ENCODE measurements around the gene PDGFC. TPM values are rescaled to one million over a fixed set of nuclear protein-coding genes. Genes with fewer than 3 reads are reported as not detected.
"Not testable (repeated sequence)": the region's sequence is repeated elsewhere in the genome, so short reads cannot be mapped to it uniquely, and the experiment has no call there.

The PDGFC gene
- total RNA-seq, 2 experiments from 2014 or later: not detected

DNA sequence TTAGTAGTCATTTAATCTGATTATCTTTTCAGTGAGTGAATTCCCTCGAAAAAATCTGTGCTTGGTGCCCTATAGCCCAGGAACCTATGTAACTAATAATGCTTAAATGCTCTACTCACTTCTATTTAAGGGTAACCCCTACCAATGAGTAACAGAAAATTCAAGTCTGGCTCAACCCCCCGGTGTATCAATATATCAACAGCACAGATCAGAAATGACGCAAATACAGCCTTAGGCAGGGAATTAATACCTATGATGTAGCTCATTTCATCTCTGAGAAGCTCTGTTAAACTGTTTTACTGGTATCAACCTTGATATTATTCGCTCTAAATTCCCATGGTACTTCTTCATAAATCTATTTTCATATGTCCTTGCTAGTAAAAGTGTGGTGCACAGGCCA lies 28.6 kb downstream of the PDGFC start:
- Mint-ChIP-seq H3K4me3 (no peak overlapping the region), H3K36me3 (no peaks in the 10 kb centered on the region), H3K4me1 (ENCODE audit: low read depth) (no peaks in the 10 kb centered on the region), H3K9me3 (no peaks in the 10 kb centered on the region), H3K27ac (no peak overlapping the region), H3K27me3 (no peaks in the 10 kb centered on the region)
- CTCF ChIA-PET: no interaction called here
- POLR2A ChIA-PET: no interaction called here
- DNase-seq: no peak
- intact Hi-C loops (cut with micrococcal nuclease): no loop called here

DNA sequence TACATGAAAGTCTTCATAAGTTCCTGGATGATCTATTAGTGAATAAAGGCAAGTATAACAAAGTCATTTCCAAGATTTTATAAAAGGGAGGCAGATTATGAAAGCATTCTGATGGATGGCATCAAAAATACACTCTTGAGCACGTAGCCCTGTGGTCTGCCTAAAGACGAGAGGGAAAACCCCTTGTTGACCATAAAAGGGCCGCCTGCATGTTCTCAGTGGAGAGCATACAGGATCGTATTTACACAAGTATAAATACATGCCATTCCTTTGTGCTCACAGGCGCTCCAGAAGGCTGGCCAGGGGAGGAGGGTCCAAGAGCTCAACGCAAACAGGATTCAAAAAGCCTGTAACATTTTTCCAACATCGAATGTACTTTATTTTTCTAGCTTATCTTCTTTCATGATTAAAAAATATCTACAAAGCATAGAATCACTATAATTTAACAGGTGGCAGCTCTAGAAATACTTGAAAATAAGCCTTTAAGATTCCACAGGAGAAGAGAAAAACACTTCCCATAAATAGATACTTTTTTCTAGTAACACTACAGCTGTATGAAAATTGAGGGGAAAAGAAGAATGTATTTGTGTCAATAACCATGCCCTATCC lies 29.6 kb downstream of the PDGFC start:
- Mint-ChIP-seq H3K36me3 (no peaks in the 10 kb centered on the region), H3K27me3 (no peaks in the 10 kb centered on the region), H3K4me3 (no peak overlapping the region), H3K27ac (no peak overlapping the region), H3K4me1 (ENCODE audit: low read depth) (no peaks in the 10 kb centered on the region), H3K9me3 (no peaks in the 10 kb centered on the region)
- DNase-seq: no peak
- intact Hi-C loops (cut with micrococcal nuclease): no loop called here
- CTCF ChIA-PET: no interaction called here
- POLR2A ChIA-PET: no interaction called here

DNA sequence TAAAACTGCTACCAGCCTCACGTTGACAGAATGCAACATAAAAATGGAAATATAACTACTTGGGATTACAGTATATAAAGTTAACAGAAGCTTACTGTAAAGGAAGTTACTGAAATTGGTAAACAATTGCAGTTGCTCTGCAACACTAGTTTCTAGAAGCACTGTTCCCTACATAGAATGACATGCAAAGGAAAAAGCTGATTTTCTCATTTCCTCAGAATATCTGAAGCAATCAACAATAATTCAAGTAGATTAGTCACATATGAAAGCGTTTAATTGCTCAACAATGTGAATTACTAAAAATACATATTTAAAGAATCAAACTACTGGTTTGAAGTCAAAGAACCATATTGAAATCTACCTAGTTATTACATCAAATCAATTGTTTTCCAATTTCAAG lies 31.8 kb downstream of the PDGFC start:
- Mint-ChIP-seq H3K9me3 (peaks cover 4% of the 10 kb centered on the region), H3K27ac (no peak overlapping the region), H3K36me3 (no peaks in the 10 kb centered on the region), H3K4me1 (ENCODE audit: low read depth) (no peaks in the 10 kb centered on the region), H3K4me3 (no peak overlapping the region), H3K27me3 (no peaks in the 10 kb centered on the region)
- POLR2A ChIA-PET: no interaction called here
- CTCF ChIA-PET: no interaction called here
- no peak for DNase-seq
- intact Hi-C loops (cut with micrococcal nuclease): no loop called here

DNA sequence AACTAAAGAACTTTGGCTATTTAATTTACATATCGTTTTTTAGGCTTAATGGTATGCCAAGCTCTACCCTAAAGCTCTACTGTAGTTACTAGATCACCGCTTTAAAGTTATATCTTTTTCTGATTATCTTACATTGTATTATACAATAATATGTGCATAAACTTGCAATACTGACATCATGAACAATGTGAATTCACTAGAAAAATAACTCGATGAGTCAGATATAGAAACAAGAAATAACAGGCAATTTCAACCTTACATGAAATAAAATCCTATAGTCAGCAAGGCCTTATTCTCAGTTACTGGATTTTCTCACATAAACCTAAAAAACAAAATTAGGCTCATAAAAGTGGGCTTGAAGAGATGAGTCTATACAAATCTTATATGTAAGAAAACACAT lies 32.5 kb downstream of the PDGFC start:
- H3K9me3 Mint-ChIP-seq: peaks cover 4% of the 10 kb centered on the region
- DNase-seq: no peak
- POLR2A ChIA-PET: no interaction called here
- no peaks in the 10 kb centered on the region for H3K4me1 Mint-ChIP-seq (ENCODE audit: low read depth)
- no peak overlapping the region for H3K27ac Mint-ChIP-seq
- intact Hi-C loops (cut with micrococcal nuclease): no loop called here
- no peaks in the 10 kb centered on the region for H3K36me3 Mint-ChIP-seq
- no peak overlapping the region for H3K4me3 Mint-ChIP-seq
- CTCF ChIA-PET: no interaction called here
- no peaks in the 10 kb centered on the region for H3K27me3 Mint-ChIP-seq

DNA sequence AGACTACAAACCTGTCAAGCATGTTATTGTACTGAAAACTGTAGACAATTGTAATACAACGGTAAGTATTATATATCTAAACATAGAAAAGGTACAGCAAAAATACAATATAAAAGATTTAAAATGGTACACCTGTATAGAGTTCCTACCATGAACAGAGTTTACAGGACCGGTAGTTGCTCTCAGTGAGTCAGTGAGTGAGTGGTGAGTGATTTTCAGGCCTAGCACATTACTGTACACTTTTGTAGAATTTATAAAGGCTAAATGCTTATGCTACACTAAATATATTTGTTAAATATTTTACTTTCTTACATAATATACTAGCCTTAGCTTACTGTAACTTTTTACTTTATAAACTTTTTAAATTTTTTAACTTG lies 37.4 kb downstream of the PDGFC start:
- no peaks in the 10 kb centered on the region for H3K27me3 Mint-ChIP-seq
- DNase-seq: no peak
- ChIA-PET CTCF (no interaction called here), POLR2A (no interaction called here)
- intact Hi-C loops (cut with micrococcal nuclease): no loop called here
- no peak overlapping the region for H3K27ac Mint-ChIP-seq
- no peaks in the 10 kb centered on the region for H3K4me1 Mint-ChIP-seq (ENCODE audit: low read depth)
- no peak overlapping the region for H3K4me3 Mint-ChIP-seq
- H3K36me3 Mint-ChIP-seq: no peaks in the 10 kb centered on the region
- peaks cover 9% of the 10 kb centered on the region for H3K9me3 Mint-ChIP-seq

DNA sequence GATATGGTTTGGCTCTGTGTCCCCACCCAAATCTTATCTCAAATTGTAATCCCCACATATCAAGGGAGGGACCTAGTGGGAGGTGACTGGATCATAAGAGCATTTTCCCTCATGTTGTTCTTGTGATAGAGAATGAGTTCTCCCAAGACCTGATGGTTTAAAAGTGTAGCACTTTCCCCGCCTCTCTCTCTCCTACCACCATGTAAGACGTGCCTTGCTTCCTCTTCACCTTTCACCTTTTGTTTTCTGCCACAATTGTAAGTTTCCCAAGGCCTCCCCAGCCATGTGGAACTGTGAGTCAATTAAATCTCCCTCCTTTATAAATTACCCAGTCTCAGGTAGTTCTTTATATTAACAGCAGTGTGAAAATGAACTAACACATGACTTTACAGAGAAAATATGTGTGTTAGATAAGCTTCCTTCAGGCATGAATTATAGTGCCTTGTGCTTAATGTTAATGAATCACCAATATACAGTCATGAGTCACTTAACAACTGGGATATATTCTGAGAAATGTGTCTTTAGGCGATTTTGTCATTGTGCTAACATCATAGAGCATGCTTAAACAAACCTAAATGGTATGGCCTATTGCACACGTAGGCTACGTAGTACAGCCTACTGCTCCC lies 37.9 kb downstream of the PDGFC start:
- Mint-ChIP-seq H3K27me3 (no peaks in the 10 kb centered on the region), H3K4me1 (ENCODE audit: low read depth) (no peaks in the 10 kb centered on the region), H3K36me3 (no peaks in the 10 kb centered on the region), H3K9me3 (peaks cover 9% of the 10 kb centered on the region), H3K4me3 (no peak overlapping the region), H3K27ac (no peak overlapping the region)
- POLR2A ChIA-PET: no interaction called here
- intact Hi-C loops (cut with micrococcal nuclease): no loop called here
- CTCF ChIA-PET: no interaction called here
- no peak for DNase-seq

DNA sequence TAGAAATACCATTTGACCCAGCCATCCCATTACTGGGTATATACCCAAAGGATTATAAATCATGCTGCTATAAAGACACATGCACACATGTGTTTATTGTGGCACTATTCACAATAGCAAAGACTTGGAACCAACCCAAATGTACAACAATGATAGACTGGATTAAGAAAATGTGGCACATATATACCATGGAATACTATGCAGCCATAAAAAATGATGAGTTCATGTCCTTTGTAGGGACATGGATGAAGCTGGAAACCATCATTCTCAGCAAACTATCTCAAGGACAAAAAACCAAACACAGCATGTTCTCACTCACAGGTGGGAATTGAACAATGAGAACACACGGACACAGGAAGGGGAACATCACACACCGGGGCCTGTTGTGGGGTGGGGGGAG lies 39.2 kb downstream of the PDGFC start:
- H3K4me1 Mint-ChIP-seq (ENCODE audit: low read depth); intact Hi-C loops (cut with micrococcal nuclease); H3K27ac Mint-ChIP-seq; H3K36me3 Mint-ChIP-seq; H3K27me3 Mint-ChIP-seq; H3K4me3 Mint-ChIP-seq; DNase-seq; POLR2A ChIA-PET; CTCF ChIA-PET: not testable (repeated sequence)
- H3K9me3 Mint-ChIP-seq: peaks cover 11% of the 10 kb centered on the region

DNA sequence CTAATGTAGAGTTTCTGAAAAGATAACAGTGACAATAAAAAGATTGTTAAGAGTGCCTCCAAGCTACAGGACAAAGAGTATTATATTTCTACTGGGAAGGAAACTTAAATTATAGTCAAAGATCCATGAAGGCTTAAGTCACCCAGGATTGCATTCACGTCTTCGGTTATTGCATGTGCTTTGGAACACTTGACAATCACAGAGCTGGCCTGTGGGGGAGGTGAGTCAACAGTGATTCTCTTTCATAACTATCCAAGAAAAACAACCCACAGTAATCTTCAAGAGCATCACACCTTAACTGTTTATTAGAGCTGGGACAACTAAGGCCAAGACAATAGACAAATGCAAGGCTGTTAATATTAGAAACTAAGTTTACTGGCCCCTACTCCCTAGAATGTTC lies 40.3 kb downstream of the PDGFC start:
- no peak overlapping the region for H3K27ac Mint-ChIP-seq

DNA sequence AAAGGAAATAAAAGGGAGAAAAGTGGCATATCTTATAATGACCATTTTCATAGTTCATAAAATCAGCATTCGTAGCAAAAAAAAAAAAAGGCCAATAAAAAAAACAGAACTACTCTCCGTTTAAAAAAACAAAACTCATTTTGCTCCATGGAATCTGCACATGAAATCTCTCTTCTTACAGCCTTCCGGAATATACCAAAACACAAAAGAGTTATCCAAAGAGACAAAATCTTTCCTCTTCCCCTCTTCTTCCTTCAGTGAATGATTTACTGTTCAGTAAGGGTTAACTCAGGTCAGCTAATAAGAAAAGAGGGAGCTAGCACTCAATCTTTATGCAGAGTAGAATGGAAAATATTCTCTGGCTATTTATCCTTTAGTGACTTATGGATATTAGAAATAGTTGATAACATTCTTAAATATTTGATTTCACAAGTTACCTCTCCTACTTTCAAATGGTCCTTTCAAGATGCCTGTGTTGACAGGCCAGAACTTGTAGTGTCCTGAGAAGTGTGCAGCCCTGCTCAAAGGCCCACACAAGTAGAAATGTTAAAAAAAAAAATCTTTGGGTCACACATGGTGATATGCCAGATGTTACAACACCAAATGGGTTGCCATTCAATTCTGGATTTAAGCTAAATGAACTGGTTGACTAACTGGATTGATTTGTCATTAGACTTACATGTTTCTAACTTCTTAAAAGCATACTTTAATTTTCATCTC lies 42.1 kb downstream of the PDGFC start:
- ChIA-PET CTCF (no interaction called here), POLR2A (no interaction called here)
- H3K36me3 Mint-ChIP-seq: no peaks in the 10 kb centered on the region
- no peaks in the 10 kb centered on the region for H3K27me3 Mint-ChIP-seq
- peaks cover 10% of the 10 kb centered on the region for H3K9me3 Mint-ChIP-seq
- DNase-seq: no peak
- no peak overlapping the region for H3K27ac Mint-ChIP-seq
- H3K4me1 Mint-ChIP-seq (ENCODE audit: low read depth): no peaks in the 10 kb centered on the region
- intact Hi-C loops (cut with micrococcal nuclease): no loop called here
- H3K4me3 Mint-ChIP-seq: no peak overlapping the region

More for the DNA sequence above, 40.3 kb downstream of the PDGFC start:
- Mint-ChIP-seq H3K4me3 (no peak overlapping the region), H3K36me3 (no peaks in the 10 kb centered on the region), H3K4me1 (ENCODE audit: low read depth) (no peaks in the 10 kb centered on the region), H3K9me3 (peaks cover 10% of the 10 kb centered on the region), H3K27me3 (no peaks in the 10 kb centered on the region)
- DNase-seq: no peak
- intact Hi-C loops (cut with micrococcal nuclease): no loop called here
- CTCF ChIA-PET: no interaction called here
- POLR2A ChIA-PET: no interaction called here

DNA sequence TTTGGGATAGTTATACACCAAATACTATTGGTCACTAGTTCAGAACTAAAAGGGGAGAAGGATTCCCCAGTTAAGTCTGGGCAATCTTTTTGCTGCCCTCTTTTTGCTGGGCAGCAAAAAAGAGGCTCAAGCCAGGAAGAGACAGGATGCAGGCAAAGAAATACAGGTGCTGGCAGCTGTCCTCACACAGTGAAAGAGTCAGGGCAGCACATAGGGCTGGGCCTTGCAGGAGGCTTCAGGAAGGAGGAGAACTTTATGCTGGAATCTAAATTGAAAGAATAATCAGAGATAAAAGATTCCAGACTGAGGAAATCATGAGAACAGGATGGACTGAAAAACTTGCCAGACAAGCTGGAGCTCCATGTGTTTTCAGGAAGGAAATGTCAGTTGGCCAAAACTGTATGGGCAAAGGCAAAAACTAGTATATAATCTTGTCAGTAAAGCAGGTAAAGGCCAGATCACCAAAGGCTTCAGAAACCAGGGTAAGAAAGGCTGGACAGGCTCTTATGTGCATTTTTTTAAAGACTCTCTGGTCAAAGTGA lies 46.8 kb downstream of the PDGFC start:
- no peak for DNase-seq
- no peaks in the 10 kb centered on the region for H3K27me3 Mint-ChIP-seq
- ChIA-PET CTCF (no interaction called here), POLR2A (no interaction called here)
- no peak overlapping the region for H3K27ac Mint-ChIP-seq
- H3K9me3 Mint-ChIP-seq: peaks cover 5% of the 10 kb centered on the region
- H3K4me1 Mint-ChIP-seq (ENCODE audit: low read depth): no peaks in the 10 kb centered on the region
- no peaks in the 10 kb centered on the region for H3K36me3 Mint-ChIP-seq
- intact Hi-C loops (cut with micrococcal nuclease): no loop called here
- H3K4me3 Mint-ChIP-seq: no peak overlapping the region

DNA sequence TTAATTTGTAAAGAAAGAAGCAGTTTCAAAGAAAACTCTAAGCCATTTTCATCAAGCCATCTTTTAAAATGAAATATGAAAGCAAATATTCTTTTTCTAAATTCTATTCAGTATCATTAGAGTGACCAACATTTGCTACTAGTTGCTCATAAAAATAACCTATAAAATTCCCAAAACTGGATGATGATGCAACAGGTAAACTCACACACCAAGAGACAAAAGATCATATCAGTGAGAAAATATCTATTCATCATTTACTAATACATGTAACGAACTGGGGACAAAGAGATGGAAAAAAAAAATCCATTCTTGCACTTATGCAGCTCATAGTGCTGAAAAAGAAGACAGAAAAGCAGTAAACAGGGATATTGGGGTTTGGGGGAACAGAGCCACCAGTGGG lies 48.1 kb downstream of the PDGFC start:
- no peaks in the 10 kb centered on the region for H3K27me3 Mint-ChIP-seq
- H3K36me3 Mint-ChIP-seq: no peaks in the 10 kb centered on the region
- intact Hi-C loops (cut with micrococcal nuclease): no loop called here
- ChIA-PET POLR2A (no interaction called here), CTCF (no interaction called here)
- no peak overlapping the region for H3K4me3 Mint-ChIP-seq
- no peak for DNase-seq
- H3K9me3 Mint-ChIP-seq: peaks cover 5% of the 10 kb centered on the region
- H3K4me1 Mint-ChIP-seq (ENCODE audit: low read depth): no peaks in the 10 kb centered on the region
- H3K27ac Mint-ChIP-seq: no peak overlapping the region

DNA sequence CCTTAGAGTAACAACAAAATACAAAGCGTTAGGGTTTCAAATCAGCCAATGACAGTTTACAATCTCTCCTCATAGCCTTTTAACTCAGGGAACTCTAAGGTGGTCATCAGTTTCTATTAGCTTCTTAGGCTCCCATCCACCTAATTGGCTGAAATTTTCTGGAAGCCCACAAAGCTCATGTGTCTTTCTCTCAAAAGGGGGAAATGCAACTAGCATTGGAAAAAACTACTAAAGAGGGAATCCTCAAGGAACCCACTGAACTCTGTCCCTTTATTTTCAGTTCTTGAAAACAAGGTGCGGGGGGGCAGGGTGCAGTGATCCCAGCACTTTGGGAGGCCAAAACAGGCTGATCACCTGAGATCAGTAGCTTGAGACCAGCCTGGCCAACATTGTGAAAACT lies 56.4 kb downstream of the PDGFC start:
- ChIA-PET CTCF (no interaction called here), POLR2A (no interaction called here)
- Mint-ChIP-seq H3K27me3 (no peaks in the 10 kb centered on the region), H3K36me3 (no peaks in the 10 kb centered on the region), H3K27ac (no peak overlapping the region), H3K4me3 (no peak overlapping the region), H3K4me1 (ENCODE audit: low read depth) (no peaks in the 10 kb centered on the region), H3K9me3 (peaks cover 6% of the 10 kb centered on the region)
- intact Hi-C loops (cut with micrococcal nuclease): no loop called here
- no peak for DNase-seq

DNA sequence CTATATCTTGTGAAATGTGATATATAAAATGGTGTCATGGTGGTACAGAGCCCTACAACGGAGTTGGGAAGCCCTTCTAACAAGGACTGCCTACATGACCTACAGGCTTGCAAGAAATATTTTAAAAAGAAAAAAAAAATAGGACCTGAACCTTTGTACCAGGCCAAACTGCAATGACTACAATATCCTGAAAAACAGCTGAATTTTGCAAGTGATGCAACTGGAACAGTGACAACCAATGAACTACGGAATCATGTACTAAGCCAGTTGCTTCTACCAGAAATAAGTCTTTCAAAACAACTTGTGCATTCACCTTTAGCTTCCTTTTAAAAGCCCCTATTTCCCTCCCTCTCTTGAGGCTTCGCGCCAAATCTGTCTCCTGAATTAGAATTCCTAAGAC lies 58.4 kb downstream of the PDGFC start:
- no peak overlapping the region for H3K4me3 Mint-ChIP-seq
- no peaks in the 10 kb centered on the region for H3K27me3 Mint-ChIP-seq

More for the DNA sequence above, 58.4 kb downstream of the PDGFC start:
- no peak overlapping the region for H3K27ac Mint-ChIP-seq
- intact Hi-C loops (cut with micrococcal nuclease): no loop called here
- no peak for DNase-seq
- H3K4me1 Mint-ChIP-seq (ENCODE audit: low read depth): no peaks in the 10 kb centered on the region
- CTCF ChIA-PET: no interaction called here
- peaks cover 6% of the 10 kb centered on the region for H3K9me3 Mint-ChIP-seq
- H3K36me3 Mint-ChIP-seq: no peaks in the 10 kb centered on the region
- POLR2A ChIA-PET: no interaction called here

Data from activated CD4-positive, alpha-beta memory T cell treated with anti-CD3 and anti-CD28 coated beads for 36 hours (primary cell).